SK-N-SH treated with all-trans-retinoic acid at 6 μM for 48 hours (cell line): ENCODE results near the gene MAML3.

Source experiments
- CREB5 ChIP-seq: fragments of 250-450 bp; sonication (Bioruptor Pico); IDR thresholded peaks from 2 replicates; pipeline ENCODE4 v1.5.1; 2020; ENCODE audit warnings: low read depth, mild to moderate bottlenecking, moderate library complexity
- PATZ1 ChIP-seq: fragments of 250-450 bp; sonication (Bioruptor Pico); IDR thresholded peaks from 2 replicates; pipeline ENCODE4 v1.8.0; 2020; ENCODE audit warnings: mild to moderate bottlenecking, moderate library complexity, borderline replicate concordance
- ZC3H10 ChIP-seq: fragments of 250-450 bp; sonication (Bioruptor Pico); IDR thresholded peaks from 2 replicates; pipeline ENCODE4 v1.5.1; 2021; ENCODE audit warnings: mild to moderate bottlenecking, moderate library complexity

GRCh38 chr4:139840773-139841172, 313.2 kb downstream of the MAML3 start:
- TF ChIP-seq CREB5 (CRISPR knock-in tag) (no peak), ZC3H10 (CRISPR knock-in tag) (no peak), PATZ1 (CRISPR knock-in tag) (no peak)
